ENCODE data around the gene GHR.

- no peak for TF ChIP-seq CTCF (IDR thresholded peaks at IDR 0.05)
- no peak for TF ChIP-seq POLR2A (IDR thresholded peaks at IDR 0.05)
These were observed 3.9 kb upstream of the GHR start for GRCh38 chr5:42419294-42419693.
